IPS DF 4.7 (cell line): ENCODE measurements around the gene FANCI.

Experiments
- DNase-seq: peaks from one replicate; pipeline ENCODE4 v3.0.0-alpha.2; 2013; ENCODE audit warnings: low spot score; ENCODE audit errors: extremely low read depth

FANCI gene

GRCh38 chr15:89307046-89307587, 63.3 kb downstream of the FANCI start:
- no peak for DNase-seq

GRCh38 chr15:89307791-89308190, 64.0 kb downstream of the FANCI start:
- no peak for DNase-seq

- no peak for DNase-seq
Observed at GRCh38 chr15:89308236-89308635, 64.5 kb downstream of the FANCI start.

- DNase-seq = no peak
Observed at GRCh38 chr15:89309993-89310392, 66.2 kb downstream of the FANCI start.

GRCh38 chr15:89315375-89315929, 71.7 kb downstream of the FANCI start:
- DNase-seq = no peak

GRCh38 chr15:89316504-89316903, 72.7 kb downstream of the FANCI start:
- DNase-seq = no peak

- DNase-seq = no peak
Observed at GRCh38 chr15:89317186-89317720, 73.5 kb downstream of the FANCI start.

- no peak for DNase-seq
Observed at GRCh38 chr15:89319678-89320077, 75.9 kb downstream of the FANCI start.

GRCh38 chr15:89320200-89320599, 76.4 kb downstream of the FANCI start:
- no peak for DNase-seq

GRCh38 chr15:89321521-89322410, 78.0 kb downstream of the FANCI start:
- no peak for DNase-seq

- no peak for DNase-seq
Observed at GRCh38 chr15:89322822-89323221, 79.0 kb downstream of the FANCI start.

- no peak for DNase-seq
Observed at GRCh38 chr15:89323825-89324224, 80.0 kb downstream of the FANCI start.

GRCh38 chr15:89325039-89325803, 81.4 kb downstream of the FANCI start:
- DNase-seq = no peak

GRCh38 chr15:89326316-89326715, 82.5 kb downstream of the FANCI start:
- no peak for DNase-seq

GRCh38 chr15:89327113-89327512, 83.3 kb downstream of the FANCI start:
- DNase-seq = no peak

- no peak for DNase-seq
Observed at GRCh38 chr15:89328398-89329254, 84.8 kb downstream of the FANCI start.

- DNase-seq = no peak
Observed at GRCh38 chr15:89329329-89330084, 85.7 kb downstream of the FANCI start.

- DNase-seq = no peak
Observed at GRCh38 chr15:89330119-89330518, 86.3 kb downstream of the FANCI start.

GRCh38 chr15:89330881-89331595, 87.3 kb downstream of the FANCI start:
- no peak for DNase-seq
